ENCODE measurements around the gene TTLL1.
"Not testable (repeated sequence)": the region's sequence is repeated elsewhere in the genome, so short reads cannot be mapped to it uniquely, and the experiment has no call there.

Gene TTLL1

GRCh38 chr22:43013355-43014315, 75.6 kb downstream of the TTLL1 start:
- no peak for DNase-seq (ENCODE audit: low read depth)

GRCh38 chr22:43012390-43012789, 76.8 kb downstream of the TTLL1 start:
- no peak for DNase-seq (ENCODE audit: low read depth)

GRCh38 chr22:43011079-43011478, 78.1 kb downstream of the TTLL1 start:
- DNase-seq (ENCODE audit: low read depth) = no peak

- no peak for DNase-seq (ENCODE audit: low read depth)
Observed at GRCh38 chr22:43009444-43009843, 79.7 kb downstream of the TTLL1 start.

- DNase-seq (ENCODE audit: low read depth) = no peak
Observed at GRCh38 chr22:43008921-43009320, 80.3 kb downstream of the TTLL1 start.

- no peak for DNase-seq (ENCODE audit: low read depth)
Observed at GRCh38 chr22:43008509-43008908, 80.7 kb downstream of the TTLL1 start.

- DNase-seq (ENCODE audit: low read depth) = no peak
Observed at GRCh38 chr22:43007519-43008102, 81.6 kb downstream of the TTLL1 start.

GRCh38 chr22:43006753-43007152, 82.4 kb downstream of the TTLL1 start:
- DNase-seq (ENCODE audit: low read depth) = no peak

GRCh38 chr22:43006016-43006505, 83.1 kb downstream of the TTLL1 start:
- DNase-seq (ENCODE audit: low read depth) = no peak

GRCh38 chr22:43005106-43005505, 84.1 kb downstream of the TTLL1 start:
- no peak for DNase-seq (ENCODE audit: low read depth)

- DNase-seq (ENCODE audit: low read depth) = no peak
Observed at GRCh38 chr22:43004362-43005035, 84.7 kb downstream of the TTLL1 start.

GRCh38 chr22:43002202-43002586, 87.0 kb downstream of the TTLL1 start:
- no peak for DNase-seq (ENCODE audit: low read depth)

- DNase-seq (ENCODE audit: low read depth) = no peak
Observed at GRCh38 chr22:43001271-43002201, 87.7 kb downstream of the TTLL1 start.

GRCh38 chr22:43000441-43001175, 88.6 kb downstream of the TTLL1 start:
- no peak for DNase-seq (ENCODE audit: low read depth)

- DNase-seq (ENCODE audit: low read depth) = no peak
Observed at GRCh38 chr22:42997582-42998090, 91.6 kb downstream of the TTLL1 start.

- DNase-seq (ENCODE audit: low read depth) = no peak
Observed at GRCh38 chr22:42996646-42997365, 92.4 kb downstream of the TTLL1 start.

- DNase-seq (ENCODE audit: low read depth) = not testable (repeated sequence)
Observed at GRCh38 chr22:42995654-42996053, 93.5 kb downstream of the TTLL1 start.

GRCh38 chr22:42994917-42995562, 94.2 kb downstream of the TTLL1 start:
- no peak for DNase-seq (ENCODE audit: low read depth)

GRCh38 chr22:42994276-42994916, 94.8 kb downstream of the TTLL1 start:
- DNase-seq (ENCODE audit: low read depth) = no peak

Data from activated gamma-delta T cell treated with anti-CD3 and anti-CD28 coated beads, Interleukin-2, amount 50 U/mL, for 16 hours (primary cell).